HUES64 (cell line): ENCODE data around the gene LRG1.
"Not testable (repeated sequence)": the region's sequence is repeated elsewhere in the genome, so short reads cannot be mapped to it uniquely, and the experiment has no call there.

Experiments
- H3K27ac ChIP-seq: 2 replicates; pipeline ENCODE4 v1.7.0; 2013; ENCODE audit warnings: low read depth, low read length, inconsistent platforms
- H3K27me3 ChIP-seq: 2 replicates; pipeline ENCODE4 v1.6.1; 2013; ENCODE audit warnings: mild to moderate bottlenecking, low read length; ENCODE audit not compliant: insufficient read depth
- H3K36me3 ChIP-seq: 2 replicates; pipeline ENCODE4 v1.6.1; 2013; ENCODE audit warnings: mild to moderate bottlenecking, low read length; ENCODE audit not compliant: insufficient read depth
- H3K4me1 ChIP-seq: 2 replicates; pipeline ENCODE4 v1.6.1; 2013; ENCODE audit warnings: mild to moderate bottlenecking, low read length, moderate library complexity; ENCODE audit not compliant: insufficient read depth
- H3K4me3 ChIP-seq: 2 replicates; pipeline ENCODE4 v1.5.1; 2013; ENCODE audit warnings: mild to moderate bottlenecking, low read length, moderate library complexity
- H3K9ac ChIP-seq: 2 replicates; pipeline ENCODE4 v1.6.1; 2013; ENCODE audit warnings: mild to moderate bottlenecking, low read depth, low read length
- H3K9me3 ChIP-seq: 2 replicates; pipeline ENCODE4 v1.6.1; 2013; ENCODE audit warnings: low read depth, low read length; ENCODE audit not compliant: insufficient read depth
- WGBS: fragments of 150-250, 120-280 bp; methylation state at CpG from one replicate; pipeline ENCODE4 v1.1.7; 2013; ENCODE audit warnings: missing lambda C conversion rate; 5-methylcytosine and 5-hydroxymethylcytosine counted together

Gene LRG1

GRCh38 chr19:4571305-4571917 lies 31.6 kb upstream of the LRG1 start:
- Histone ChIP-seq H3K4me1 (peaks cover 12% of the 10 kb centered on the region), H3K9me3 (no peaks in the 10 kb centered on the region), H3K36me3 (no peaks in the 10 kb centered on the region), H3K27ac (no peak overlapping the region), H3K9ac (no peak overlapping the region), H3K27me3 (no peaks in the 10 kb centered on the region), H3K4me3 (no peak overlapping the region)
- WGBS: 88% methylated on average over 22 of the region's 22 CpGs

GRCh38 chr19:4570916-4571304 lies 31.1 kb upstream of the LRG1 start:
- H3K4me1 ChIP-seq: peaks cover 12% of the 10 kb centered on the region
- WGBS: 91% methylated on average over 5 of the region's 5 CpGs
- no peaks in the 10 kb centered on the region for H3K36me3 ChIP-seq
- H3K27ac ChIP-seq: no peak overlapping the region
- no peaks in the 10 kb centered on the region for H3K9me3 ChIP-seq
- H3K27me3 ChIP-seq: no peaks in the 10 kb centered on the region
- no peak overlapping the region for H3K9ac ChIP-seq
- no peak overlapping the region for H3K4me3 ChIP-seq

- Histone ChIP-seq H3K27me3 (no peaks in the 10 kb centered on the region), H3K4me3 (no peak overlapping the region), H3K9me3 (no peaks in the 10 kb centered on the region), H3K9ac (no peak overlapping the region), H3K4me1 (peaks cover 7% of the 10 kb centered on the region), H3K27ac (no peak overlapping the region), H3K36me3 (no peaks in the 10 kb centered on the region)
- 94% methylated on average over 11 of the region's 11 CpGs for WGBS
Measured at GRCh38 chr19:4570402-4570801, 30.6 kb upstream of the LRG1 start.

- Histone ChIP-seq H3K4me3 (no peak overlapping the region), H3K27me3 (no peaks in the 10 kb centered on the region), H3K27ac (no peak overlapping the region), H3K9ac (no peak overlapping the region), H3K9me3 (no peaks in the 10 kb centered on the region), H3K36me3 (no peaks in the 10 kb centered on the region), H3K4me1 (no peaks in the 10 kb centered on the region)
- WGBS: 94% methylated on average over 7 of the region's 7 CpGs
Measured at GRCh38 chr19:4568886-4569285, 29.1 kb upstream of the LRG1 start.

GRCh38 chr19:4567584-4568071 lies 27.8 kb upstream of the LRG1 start:
- 63% methylated on average over 14 of the region's 14 CpGs for WGBS
- H3K9me3 ChIP-seq: no peaks in the 10 kb centered on the region
- H3K9ac ChIP-seq: no peak overlapping the region
- no peaks in the 10 kb centered on the region for H3K27me3 ChIP-seq
- no peaks in the 10 kb centered on the region for H3K4me1 ChIP-seq
- H3K4me3 ChIP-seq: no peak overlapping the region
- H3K36me3 ChIP-seq: no peaks in the 10 kb centered on the region
- H3K27ac ChIP-seq: no peak overlapping the region

- H3K27ac ChIP-seq: no peak overlapping the region
- 94% methylated on average over 35 of the region's 35 CpGs for WGBS
- H3K4me1 ChIP-seq: no peaks in the 10 kb centered on the region
- no peaks in the 10 kb centered on the region for H3K9me3 ChIP-seq
- no peak overlapping the region for H3K4me3 ChIP-seq
- no peaks in the 10 kb centered on the region for H3K36me3 ChIP-seq
- no peaks in the 10 kb centered on the region for H3K27me3 ChIP-seq
- no peak overlapping the region for H3K9ac ChIP-seq
Measured at GRCh38 chr19:4566402-4567051, 26.7 kb upstream of the LRG1 start.

GRCh38 chr19:4563562-4563961 lies 23.7 kb upstream of the LRG1 start:
- not testable (repeated sequence) for H3K4me3 ChIP-seq, H3K36me3 ChIP-seq, H3K9ac ChIP-seq, H3K27ac ChIP-seq, H3K4me1 ChIP-seq, H3K27me3 ChIP-seq, H3K9me3 ChIP-seq
- 92% methylated on average over 5 of the region's 5 CpGs for WGBS

GRCh38 chr19:4562085-4562484 lies 22.2 kb upstream of the LRG1 start:
- H3K36me3 ChIP-seq, H3K9ac ChIP-seq, H3K4me3 ChIP-seq, H3K27ac ChIP-seq, H3K4me1 ChIP-seq, H3K27me3 ChIP-seq, H3K9me3 ChIP-seq: not testable (repeated sequence)
- WGBS: 92% methylated on average over 6 of the region's 7 CpGs

GRCh38 chr19:4559569-4559968 lies 19.7 kb upstream of the LRG1 start, which contains the start of gene SEMA6B:
Gene SEMA6B (minus strand): TSS chr19:4559684. CDS start chr19:4558457, 1,227 bp downstream.
- Histone ChIP-seq H3K27ac (no peak within 1 kb of the TSS), H3K36me3 (peaks cover 13% of the 10 kb centered on the region; the same call in 1 of the 2 replicates), H3K27me3 (no peaks in the 10 kb centered on the region), H3K9me3 (no peaks in the 10 kb centered on the region), H3K4me3 (no peak within 1 kb of the TSS), H3K9ac (no peak within 1 kb of the TSS), H3K4me1 (no peaks in the 10 kb centered on the region; the same call in 1 of the 2 replicates)
- WGBS: 90% methylated on average over 13 of the region's 13 CpGs

GRCh38 chr19:4557971-4558941 lies 18.4 kb upstream of the LRG1 start:
- no peaks in the 10 kb centered on the region for H3K27me3 ChIP-seq
- H3K4me1 ChIP-seq: no peaks in the 10 kb centered on the region; the same call in 1 of the 2 replicates
- H3K27ac ChIP-seq: no peak overlapping the region
- H3K4me3 ChIP-seq: no peak overlapping the region
- WGBS: 42% methylated on average over 33 of the region's 44 CpGs
- no peak overlapping the region for H3K9ac ChIP-seq
- no peaks in the 10 kb centered on the region for H3K9me3 ChIP-seq
- H3K36me3 ChIP-seq: peaks cover 25% of the 10 kb centered on the region
